Measurements from ENCODE around the gene PPP1R27.

The PPP1R27 gene

GRCh38 chr17:81867170-81867990, 32.5 kb upstream of the PPP1R27 start:
- H3K4me1 ChIP-seq (ENCODE audit: control extremely low read depth in 1 of 4, control insufficient read depth in 4 of 4, insufficient read depth in 4 of 4, low read length in 3 of 4), result peaks cover 0 to 57% (median 46%) of the 10 kb centered on the region in 4 experiments
- POLR2A ChIA-PET, result interaction anchor here (0.6 to 1.6 kb wide), 6 partner anchors 9 to 61 kb away, joined by 3 to 4 read pairs (median 4); partner anchors contain the start of genes ALYREF, ANAPC11 and MAFG

GRCh38 chr17:81866440-81867169, 31.8 kb upstream of the PPP1R27 start:
- CTCF ChIA-PET, result interaction anchor here (0.8 to 3.8 kb wide), 5 partner anchors 12 to 111 kb away, joined by 3 to 10 read pairs (median 3); partner anchors contain the start of gene ASPSCR1
- Histone ChIP-seq H3K27me3 (replicated peaks in 2 of 5; ENCODE audit: control insufficient read depth in 4 of 5, insufficient read depth in 5 of 5, low read length in 4 of 5) (no peaks in the 10 kb centered on the region), H3K4me3 (ENCODE audit: control insufficient read depth in 1 of 7, extremely low read depth in 1 of 7, insufficient read depth in 4 of 7, low read depth in 2 of 7, low read length in 6 of 7) (peak overlapping the region in 2 of 7 experiments; percentile 4 to 42), H3K9me3 (ENCODE audit: control extremely low read depth in 1 of 5, control insufficient read depth in 4 of 5, insufficient read depth in 2 of 5, low read depth in 1 of 5, low read length in 4 of 5) (no peaks in the 10 kb centered on the region), H3K27ac (ENCODE audit: insufficient read depth in 1 of 2, low read depth in 1 of 2, low read length in 2 of 2, poor library complexity in 1 of 2, severe bottlenecking in 2 of 2) (peak overlapping the region in 1 of 2 experiments; percentile 58), H3K36me3 (ENCODE audit: control insufficient read depth in 4 of 4, insufficient read depth in 4 of 4, low read length in 3 of 4) (peaks cover 5 to 53% (median 27%) of the 10 kb centered on the region in 4 experiments), H3K4me1 (ENCODE audit: control extremely low read depth in 1 of 4, control insufficient read depth in 4 of 4, insufficient read depth in 4 of 4, low read length in 3 of 4) (peaks cover 0 to 57% (median 46%) of the 10 kb centered on the region in 4 experiments)
- WGBS (ENCODE audit: insufficient coverage), result 83% methylated on average over 16 of the region's 18 CpGs
- DNase-seq, result no peak
- POLR2A ChIA-PET, result interaction anchor here (0.6 to 1.6 kb wide), 7 partner anchors 8 to 88 kb away, joined by 3 to 4 read pairs (median 3); partner anchors contain the start of genes ALYREF, ANAPC11 and MAFG

More at GRCh38 chr17:81867170-81867990, 32.5 kb upstream of the PPP1R27 start:
- Histone ChIP-seq H3K27ac (ENCODE audit: insufficient read depth in 1 of 2, low read depth in 1 of 2, low read length in 2 of 2, poor library complexity in 1 of 2, severe bottlenecking in 2 of 2) (peak overlapping the region in 1 of 2 experiments; percentile 58), H3K9me3 (ENCODE audit: control extremely low read depth in 1 of 5, control insufficient read depth in 4 of 5, insufficient read depth in 2 of 5, low read depth in 1 of 5, low read length in 4 of 5) (no peaks in the 10 kb centered on the region), H3K4me3 (ENCODE audit: control insufficient read depth in 1 of 7, extremely low read depth in 1 of 7, insufficient read depth in 4 of 7, low read depth in 2 of 7, low read length in 6 of 7) (peak overlapping the region in 2 of 7 experiments; percentile 4 to 42), H3K27me3 (replicated peaks in 2 of 5; ENCODE audit: control insufficient read depth in 4 of 5, insufficient read depth in 5 of 5, low read length in 4 of 5) (no peaks in the 10 kb centered on the region), H3K36me3 (ENCODE audit: control insufficient read depth in 4 of 4, insufficient read depth in 4 of 4, low read length in 3 of 4) (peaks cover 5 to 53% (median 27%) of the 10 kb centered on the region in 4 experiments)
- CTCF ChIA-PET, result interaction anchor here (0.8 to 3.8 kb wide), 6 partner anchors 13 to 154 kb away, joined by 3 to 10 read pairs (median 4); partner anchors contain the start of genes ASPSCR1 and MAFG
- peak in 2 of 3 donors; percentile 63 to 73 for DNase-seq
- WGBS (ENCODE audit: insufficient coverage), result 62% methylated on average over 20 of the region's 23 CpGs

GRCh38 chr17:81865733-81866439, 31.0 kb upstream of the PPP1R27 start:
- Histone ChIP-seq H3K4me1 (ENCODE audit: control extremely low read depth in 1 of 4, control insufficient read depth in 4 of 4, insufficient read depth in 4 of 4, low read length in 3 of 4) (peaks cover 0 to 57% (median 46%) of the 10 kb centered on the region in 4 experiments), H3K4me3 (ENCODE audit: control insufficient read depth in 1 of 7, extremely low read depth in 1 of 7, insufficient read depth in 4 of 7, low read depth in 2 of 7, low read length in 6 of 7) (no peak overlapping the region), H3K36me3 (ENCODE audit: control insufficient read depth in 4 of 4, insufficient read depth in 4 of 4, low read length in 3 of 4) (peaks cover 5 to 53% (median 27%) of the 10 kb centered on the region in 4 experiments), H3K27ac (ENCODE audit: insufficient read depth in 1 of 2, low read depth in 1 of 2, low read length in 2 of 2, poor library complexity in 1 of 2, severe bottlenecking in 2 of 2) (no peak overlapping the region), H3K9me3 (ENCODE audit: control extremely low read depth in 1 of 5, control insufficient read depth in 4 of 5, insufficient read depth in 2 of 5, low read depth in 1 of 5, low read length in 4 of 5) (no peaks in the 10 kb centered on the region), H3K27me3 (replicated peaks in 2 of 5; ENCODE audit: control insufficient read depth in 4 of 5, insufficient read depth in 5 of 5, low read length in 4 of 5) (no peaks in the 10 kb centered on the region)
- CTCF ChIA-PET, result interaction anchor here (0.9 to 1.4 kb wide), 2 partner anchors 11 to 59 kb away, joined by 3 read pairs; no protein-coding TSS in a partner anchor
- peak in 1 of 3 donors; percentile 29 for DNase-seq
- POLR2A ChIA-PET, result interaction anchor here (1.5 to 1.6 kb wide), 3 partner anchors 11 to 62 kb away, joined by 3 to 4 read pairs (median 4); partner anchors contain the start of genes ALYREF, ANAPC11 and MAFG
- 98% methylated on average over 16 of the region's 18 CpGs for WGBS (ENCODE audit: insufficient coverage)

GRCh38 chr17:81865358-81865732, 30.5 kb upstream of the PPP1R27 start:
- no peak overlapping the region for H3K4me3 ChIP-seq (ENCODE audit: control insufficient read depth in 1 of 7, extremely low read depth in 1 of 7, insufficient read depth in 4 of 7, low read depth in 2 of 7, low read length in 6 of 7)
- no peaks in the 10 kb centered on the region for H3K27me3 ChIP-seq (replicated peaks in 2 of 5; ENCODE audit: control insufficient read depth in 4 of 5, insufficient read depth in 5 of 5, low read length in 4 of 5)
- CTCF ChIA-PET, result interaction anchor here (0.7 to 1.4 kb wide), 2 partner anchors 60 to 128 kb away, joined by 3 read pairs; no protein-coding TSS in a partner anchor
- 100% methylated on average over 4 of the region's 8 CpGs for WGBS (ENCODE audit: insufficient coverage)
- peaks cover 0 to 55% (median 46%) of the 10 kb centered on the region in 4 experiments for H3K4me1 ChIP-seq (ENCODE audit: control extremely low read depth in 1 of 4, control insufficient read depth in 4 of 4, insufficient read depth in 4 of 4, low read length in 3 of 4)
- POLR2A ChIA-PET, result interaction anchor here (1.6 kb wide), 1 partner anchor 27 kb away, joined by 4 read pairs; the partner anchor contains the start of genes ALYREF and ANAPC11
- peaks cover 5 to 53% (median 27%) of the 10 kb centered on the region in 4 experiments for H3K36me3 ChIP-seq (ENCODE audit: control insufficient read depth in 4 of 4, insufficient read depth in 4 of 4, low read length in 3 of 4)
- no peaks in the 10 kb centered on the region for H3K9me3 ChIP-seq (ENCODE audit: control extremely low read depth in 1 of 5, control insufficient read depth in 4 of 5, insufficient read depth in 2 of 5, low read depth in 1 of 5, low read length in 4 of 5)
- no peak for DNase-seq
- H3K27ac ChIP-seq (ENCODE audit: insufficient read depth in 1 of 2, low read depth in 1 of 2, low read length in 2 of 2, poor library complexity in 1 of 2, severe bottlenecking in 2 of 2), result no peak overlapping the region

GRCh38 chr17:81863833-81864768, 29.3 kb upstream of the PPP1R27 start:
- DNase-seq, result peak in 1 of 3 donors; percentile 34
- Histone ChIP-seq H3K4me1 (ENCODE audit: control extremely low read depth in 1 of 4, control insufficient read depth in 4 of 4, insufficient read depth in 4 of 4, low read length in 3 of 4) (peaks cover 5 to 51% (median 42%) of the 10 kb centered on the region in 4 experiments), H3K27ac (ENCODE audit: insufficient read depth in 1 of 2, low read depth in 1 of 2, low read length in 2 of 2, poor library complexity in 1 of 2, severe bottlenecking in 2 of 2) (no peak overlapping the region), H3K4me3 (ENCODE audit: control insufficient read depth in 1 of 7, extremely low read depth in 1 of 7, insufficient read depth in 4 of 7, low read depth in 2 of 7, low read length in 6 of 7) (no peak overlapping the region), H3K36me3 (ENCODE audit: control insufficient read depth in 4 of 4, insufficient read depth in 4 of 4, low read length in 3 of 4) (peaks cover 5 to 46% (median 22%) of the 10 kb centered on the region in 4 experiments), H3K9me3 (ENCODE audit: control extremely low read depth in 1 of 5, control insufficient read depth in 4 of 5, insufficient read depth in 2 of 5, low read depth in 1 of 5, low read length in 4 of 5) (no peaks in the 10 kb centered on the region), H3K27me3 (replicated peaks in 2 of 5; ENCODE audit: control insufficient read depth in 4 of 5, insufficient read depth in 5 of 5, low read length in 4 of 5) (no peaks in the 10 kb centered on the region)
- ChIA-PET CTCF (interaction anchor here (0.7 kb wide), 1 partner anchor 127 kb away, joined by 3 read pairs; no protein-coding TSS in a partner anchor), POLR2A (no interaction called here)
- whole genome bisulfite sequencing (ENCODE audit: insufficient coverage), result 96% methylated on average over 8 of the region's 9 CpGs
